Measurements from ENCODE around the gene SLC43A3.

GRCh38 chr11:57364851-57365660, 61.9 kb downstream of the SLC43A3 start:
- TF ChIP-seq CTCF (IDR thresholded peaks at IDR 0.05) (no peak), POLR2A (IDR thresholded peaks at IDR 0.05) (no peak)

Measured in testis (tissue), 2 donors.